ENCODE results near the gene MIEF1.

The MIEF1 gene

GRCh38 chr22:39469326-39469680, 32.8 kb upstream of the MIEF1 start:
- H3K4ac ChIP-seq (ENCODE audit: low read depth, low read length), result no peak overlapping the region
- WGBS (ENCODE audit: extremely low coverage, insufficient coverage, low lambda C conversion rate), result no CpG with 5 or more reads among the region's 6 CpGs
- no peak overlapping the region for H2AK5ac ChIP-seq (ENCODE audit: low read length)
- H4K8ac ChIP-seq (ENCODE audit: low read depth, low read length), result no peak overlapping the region
- H3K56ac ChIP-seq (ENCODE audit: low read length), result peak overlapping the region; percentile 66
- H2BK5ac ChIP-seq (ENCODE audit: low read length), result no peak overlapping the region
- no peaks in the 10 kb centered on the region for H3K79me1 ChIP-seq (ENCODE audit: low read length)
- H3K4me2 ChIP-seq (ENCODE audit: low read length), result no peak overlapping the region
- no peak for DNase-seq
- H3K23ac ChIP-seq (ENCODE audit: low read length), result no peak overlapping the region
- H3K79me2 ChIP-seq (ENCODE audit: control insufficient read depth, insufficient read depth, low read length), result no peaks in the 10 kb centered on the region
- no peaks in the 10 kb centered on the region for H3K27me3 ChIP-seq (ENCODE audit: insufficient read depth, low read length, poor library complexity)
- H3K4me3 ChIP-seq (ENCODE audit: low read length), result no peak overlapping the region
- H2BK120ac ChIP-seq (ENCODE audit: low read depth, low read length), result no peak overlapping the region
- H3K18ac ChIP-seq (ENCODE audit: low read length), result no peak overlapping the region
- H2BK15ac ChIP-seq (replicated peaks; ENCODE audit: low read depth), result no peak overlapping the region
- peaks cover 30% of the 10 kb centered on the region for H3K4me1 ChIP-seq (ENCODE audit: control insufficient read depth, low read depth, low read length)
- no peak overlapping the region for H4K5ac ChIP-seq (ENCODE audit: low read length)
- no peaks in the 10 kb centered on the region for H3K36me3 ChIP-seq (ENCODE audit: control insufficient read depth, insufficient read depth, low read length)
- H3K27ac ChIP-seq (ENCODE audit: low read depth, low read length), result no peak overlapping the region
- H3K9ac ChIP-seq (ENCODE audit: low read length), result no peak overlapping the region

GRCh38 chr22:39469681-39470450, 32.2 kb upstream of the MIEF1 start:
- Histone ChIP-seq H3K4ac (ENCODE audit: low read depth, low read length) (no peak overlapping the region), H3K23ac (ENCODE audit: low read length) (no peak overlapping the region)

GRCh38 chr22:39470451-39471291, 31.4 kb upstream of the MIEF1 start:
- DNase-seq, result no peak
- Histone ChIP-seq H3K79me2 (ENCODE audit: control insufficient read depth, insufficient read depth, low read length) (no peaks in the 10 kb centered on the region), H3K4me1 (ENCODE audit: control insufficient read depth, low read depth, low read length) (peaks cover 38% of the 10 kb centered on the region), H3K4ac (ENCODE audit: low read depth, low read length) (peak overlapping the region; percentile 78), H2BK5ac (ENCODE audit: low read length) (peak overlapping the region; percentile 37), H3K4me3 (ENCODE audit: low read length) (no peak overlapping the region), H4K8ac (ENCODE audit: low read depth, low read length) (no peak overlapping the region), H3K23ac (ENCODE audit: low read length) (peak overlapping the region; percentile 69), H3K4me2 (ENCODE audit: low read length) (no peak overlapping the region), H2BK15ac (replicated peaks; ENCODE audit: low read depth) (no peak overlapping the region), H3K9ac (ENCODE audit: low read length) (peak overlapping the region; percentile 36), H3K27ac (ENCODE audit: low read depth, low read length) (no peak overlapping the region), H3K18ac (ENCODE audit: low read length) (peak overlapping the region; percentile 51), H3K56ac (ENCODE audit: low read length) (peak overlapping the region; percentile 66), H2BK120ac (ENCODE audit: low read depth, low read length) (no peak overlapping the region), H2AK5ac (ENCODE audit: low read length) (peak overlapping the region; percentile 91), H3K36me3 (ENCODE audit: control insufficient read depth, insufficient read depth, low read length) (no peaks in the 10 kb centered on the region), H4K5ac (ENCODE audit: low read length) (no peak overlapping the region), H3K79me1 (ENCODE audit: low read length) (no peaks in the 10 kb centered on the region), H3K27me3 (ENCODE audit: insufficient read depth, low read length, poor library complexity) (no peaks in the 10 kb centered on the region)
- no CpG with 5 or more reads among the region's 16 CpGs for WGBS (ENCODE audit: extremely low coverage, insufficient coverage, low lambda C conversion rate)

More at GRCh38 chr22:39469681-39470450, 32.2 kb upstream of the MIEF1 start:
- Histone ChIP-seq H3K9ac (ENCODE audit: low read length) (peak overlapping the region; percentile 36), H2BK15ac (replicated peaks; ENCODE audit: low read depth) (no peak overlapping the region), H3K36me3 (ENCODE audit: control insufficient read depth, insufficient read depth, low read length) (no peaks in the 10 kb centered on the region), H3K4me1 (ENCODE audit: control insufficient read depth, low read depth, low read length) (peaks cover 32% of the 10 kb centered on the region), H2AK5ac (ENCODE audit: low read length) (peak overlapping the region; percentile 91), H3K4me2 (ENCODE audit: low read length) (no peak overlapping the region), H2BK5ac (ENCODE audit: low read length) (peak overlapping the region; percentile 3), H4K8ac (ENCODE audit: low read depth, low read length) (no peak overlapping the region), H3K27me3 (ENCODE audit: insufficient read depth, low read length, poor library complexity) (no peaks in the 10 kb centered on the region), H3K56ac (ENCODE audit: low read length) (peak overlapping the region; percentile 66), H4K5ac (ENCODE audit: low read length) (no peak overlapping the region), H3K18ac (ENCODE audit: low read length) (no peak overlapping the region), H3K79me1 (ENCODE audit: low read length) (no peaks in the 10 kb centered on the region), H3K27ac (ENCODE audit: low read depth, low read length) (no peak overlapping the region), H3K4me3 (ENCODE audit: low read length) (no peak overlapping the region), H3K79me2 (ENCODE audit: control insufficient read depth, insufficient read depth, low read length) (no peaks in the 10 kb centered on the region), H2BK120ac (ENCODE audit: low read depth, low read length) (no peak overlapping the region)
- no CpG with 5 or more reads among the region's 26 CpGs for WGBS (ENCODE audit: extremely low coverage, insufficient coverage, low lambda C conversion rate)
- DNase-seq, result no peak

- Histone ChIP-seq H4K5ac (ENCODE audit: low read length) (no peak overlapping the region), H3K4me2 (ENCODE audit: low read length) (no peak overlapping the region), H3K27me3 (ENCODE audit: insufficient read depth, low read length, poor library complexity) (no peaks in the 10 kb centered on the region), H3K56ac (ENCODE audit: low read length) (peak overlapping the region; percentile 73), H3K27ac (ENCODE audit: low read depth, low read length) (peak overlapping the region; percentile 47), H3K18ac (ENCODE audit: low read length) (peak overlapping the region; percentile 51), H3K23ac (ENCODE audit: low read length) (no peak overlapping the region), H3K36me3 (ENCODE audit: control insufficient read depth, insufficient read depth, low read length) (no peaks in the 10 kb centered on the region), H2BK120ac (ENCODE audit: low read depth, low read length) (no peak overlapping the region), H2AK5ac (ENCODE audit: low read length) (peak overlapping the region; percentile 72), H3K9ac (ENCODE audit: low read length) (peak overlapping the region; percentile 33), H3K79me2 (ENCODE audit: control insufficient read depth, insufficient read depth, low read length) (no peaks in the 10 kb centered on the region), H4K8ac (ENCODE audit: low read depth, low read length) (no peak overlapping the region), H3K4me3 (ENCODE audit: low read length) (no peak overlapping the region), H2BK5ac (ENCODE audit: low read length) (peak overlapping the region; percentile 21), H3K79me1 (ENCODE audit: low read length) (no peaks in the 10 kb centered on the region), H2BK15ac (replicated peaks; ENCODE audit: low read depth) (no peak overlapping the region), H3K4ac (ENCODE audit: low read depth, low read length) (peak overlapping the region; percentile 78), H3K4me1 (ENCODE audit: control insufficient read depth, low read depth, low read length) (peaks cover 38% of the 10 kb centered on the region)
- peak; percentile 80 for DNase-seq
- WGBS (ENCODE audit: extremely low coverage, insufficient coverage, low lambda C conversion rate), result no CpG with 5 or more reads among the region's 13 CpGs
Observed at GRCh38 chr22:39471381-39472141, 30.5 kb upstream of the MIEF1 start.

GRCh38 chr22:39472570-39473556, 29.2 kb upstream of the MIEF1 start:
- H3K4ac ChIP-seq (ENCODE audit: low read depth, low read length), result no peak overlapping the region
- no peaks in the 10 kb centered on the region for H3K36me3 ChIP-seq (ENCODE audit: control insufficient read depth, insufficient read depth, low read length)
- H3K23ac ChIP-seq (ENCODE audit: low read length), result no peak overlapping the region
- H2BK15ac ChIP-seq (replicated peaks; ENCODE audit: low read depth), result no peak overlapping the region
- peak overlapping the region; percentile 41 for H2BK5ac ChIP-seq (ENCODE audit: low read length)
- no CpG with 5 or more reads among the region's 19 CpGs for WGBS (ENCODE audit: extremely low coverage, insufficient coverage, low lambda C conversion rate)
- H3K9ac ChIP-seq (ENCODE audit: low read length), result peak overlapping the region; percentile 15
- no peaks in the 10 kb centered on the region for H3K79me2 ChIP-seq (ENCODE audit: control insufficient read depth, insufficient read depth, low read length)
- no peak overlapping the region for H4K5ac ChIP-seq (ENCODE audit: low read length)
- H3K56ac ChIP-seq (ENCODE audit: low read length), result peak overlapping the region; percentile 73
- peak; percentile 73 for DNase-seq
- peak overlapping the region; percentile 35 for H3K18ac ChIP-seq (ENCODE audit: low read length)
- peaks cover 38% of the 10 kb centered on the region for H3K4me1 ChIP-seq (ENCODE audit: control insufficient read depth, low read depth, low read length)
- peak overlapping the region; percentile 34 for H3K27ac ChIP-seq (ENCODE audit: low read depth, low read length)
- H3K4me3 ChIP-seq (ENCODE audit: low read length), result no peak overlapping the region
- H3K4me2 ChIP-seq (ENCODE audit: low read length), result no peak overlapping the region
- H3K79me1 ChIP-seq (ENCODE audit: low read length), result no peaks in the 10 kb centered on the region
- H2BK120ac ChIP-seq (ENCODE audit: low read depth, low read length), result no peak overlapping the region
- H2AK5ac ChIP-seq (ENCODE audit: low read length), result no peak overlapping the region
- H3K27me3 ChIP-seq (ENCODE audit: insufficient read depth, low read length, poor library complexity), result no peaks in the 10 kb centered on the region
- H4K8ac ChIP-seq (ENCODE audit: low read depth, low read length), result no peak overlapping the region

Data from mesendoderm (in vitro differentiated cells).